CD14-positive monocyte (primary cell): ENCODE measurements around the gene LRRC3. TPM values are rescaled to one million over a fixed set of nuclear protein-coding genes. Genes with fewer than 3 reads are reported as not detected.

Source experiments
- DNase-seq, 3 donors: peaks; one replicate each; pipeline ENCODE4 v3.0.0-alpha.2; 2011 to 2022
- H2AFZ ChIP-seq: 2 replicates; pipeline ENCODE4 v1.6.0; 2012; ENCODE audit warnings: mild to moderate bottlenecking, low read depth, low read length, inconsistent platforms; ENCODE audit not compliant: insufficient read depth, poor library complexity, severe bottlenecking
- H3K27ac ChIP-seq, 2 donors: 1 replicate in 1 of 2; 2 replicates in 1 of 2; pipeline ENCODE4 v1.5.1; 2012 to 2013; ENCODE audit warnings: low read length in 2 of 2, control low read depth in 1 of 2, inconsistent platforms in 1 of 2, low read depth in 1 of 2, mild to moderate bottlenecking in 1 of 2
- H3K27me3 ChIP-seq, 2 donors: one replicate each; pipeline versions ENCODE4 v1.6.0 to v1.6.1; 2011 to 2013; ENCODE audit warnings: low read length in 2 of 2; ENCODE audit not compliant: control insufficient read depth in 2 of 2, insufficient read depth in 2 of 2
- H3K36me3 ChIP-seq, 2 donors: replicated peaks in 1 of 2; 1 replicate in 1 of 2; 2 replicates in 1 of 2; pipeline versions ENCODE4 v1.5.1 to v1.6.1; 2012 to 2013; ENCODE audit warnings: low read length in 2 of 2, control low read depth in 1 of 2, inconsistent platforms in 1 of 2, mild to moderate bottlenecking in 1 of 2; ENCODE audit not compliant: insufficient read depth in 2 of 2, control insufficient read depth in 1 of 2
- H3K4me1 ChIP-seq, 2 donors: 1 replicate in 1 of 2; 2 replicates in 1 of 2; pipeline versions ENCODE4 v1.5.1 to v1.6.1; 2012 to 2013; ENCODE audit warnings: low read length in 2 of 2, control low read depth in 1 of 2, inconsistent platforms in 1 of 2, mild to moderate bottlenecking in 1 of 2, moderate library complexity in 1 of 2; ENCODE audit not compliant: insufficient read depth in 2 of 2, control insufficient read depth in 1 of 2
- H3K4me2 ChIP-seq: replicated peaks from 2 replicates; pipeline ENCODE3; 2012; ENCODE audit warnings: low read length, moderate library complexity, mild to moderate bottlenecking; ENCODE audit not compliant: poor library complexity, severe bottlenecking; ENCODE audit errors: extremely low read depth
- H3K4me3 ChIP-seq, 3 experiments: fragments of 200-600 bp in 1 of 3; sonication (generic) in 1 of 3; replicated peaks in 1 of 3; 1 replicate in 2 of 3; 2 replicates in 1 of 3; pipeline ENCODE4 v1.5.1; 2011 to 2013; ENCODE audit warnings: low read length in 3 of 3, mild to moderate bottlenecking in 3 of 3, control low read depth in 2 of 3, low read depth in 2 of 3, inconsistent platforms in 1 of 3, moderate library complexity in 1 of 3
- H3K79me2 ChIP-seq: 2 replicates; pipeline ENCODE4 v1.6.0; 2012; ENCODE audit warnings: mild to moderate bottlenecking, control low read depth, inconsistent platforms, low read length, moderate library complexity; ENCODE audit not compliant: insufficient read depth
- H3K9ac ChIP-seq: 2 replicates; pipeline ENCODE4 v1.6.0; 2017; ENCODE audit warnings: low read length, mild to moderate bottlenecking; ENCODE audit not compliant: insufficient read depth, poor library complexity, severe bottlenecking
- H3K9me3 ChIP-seq, 2 donors: replicated peaks in 1 of 2; 1 replicate in 1 of 2; 2 replicates in 1 of 2; pipeline versions ENCODE4 v1.5.1 to v1.6.1; 2012 to 2013; ENCODE audit warnings: low read length in 2 of 2, control low read depth in 1 of 2; ENCODE audit not compliant: control insufficient read depth in 1 of 2, insufficient read depth in 1 of 2
- H4K20me1 ChIP-seq: 2 replicates; pipeline ENCODE4 v1.6.0; 2012; ENCODE audit warnings: mild to moderate bottlenecking, low read length, control low read depth, moderate library complexity; ENCODE audit not compliant: insufficient read depth
- H3K27ac Mint-ChIP-seq, 7 donors: one replicate each; pipeline ENCODE4 v1.8.0; 2020; ENCODE audit warnings: mild to moderate bottlenecking in 7 of 7, mixed read lengths in 7 of 7, moderate library complexity in 6 of 7, inconsistent platforms in 2 of 7
- H3K27me3 Mint-ChIP-seq, 3 donors: one replicate each; pipeline ENCODE4 v1.8.0; 2021 to 2022; ENCODE audit warnings: low read depth in 3 of 3, mild to moderate bottlenecking in 3 of 3, mixed read lengths in 3 of 3, moderate library complexity in 3 of 3, inconsistent platforms in 1 of 3
- H3K36me3 Mint-ChIP-seq, 2 donors: one replicate each; pipeline ENCODE4 v1.8.0; 2020; ENCODE audit warnings: mixed read lengths in 2 of 2, inconsistent platforms in 1 of 2, mild to moderate bottlenecking in 1 of 2
- H3K4me1 Mint-ChIP-seq: one replicate; pipeline ENCODE4 v1.8.0; 2020; ENCODE audit warnings: mild to moderate bottlenecking, mixed read lengths
- H3K4me3 Mint-ChIP-seq, 2 donors: one replicate each; pipeline ENCODE4 v1.8.0; 2020; ENCODE audit warnings: mild to moderate bottlenecking in 2 of 2, mixed read lengths in 2 of 2, moderate library complexity in 1 of 2
- H3K9me3 Mint-ChIP-seq, 7 donors: one replicate each; pipeline ENCODE4 v1.8.0; 2020 to 2022; ENCODE audit warnings: mixed read lengths in 7 of 7, mild to moderate bottlenecking in 6 of 7, moderate library complexity in 6 of 7, inconsistent platforms in 2 of 7
- CTCF ChIP-seq: fragments of 200-600 bp; IDR thresholded peaks from one replicate; pipeline ENCODE4 v1.8.0; 2022; ENCODE audit warnings: antibody characterized with exemption, mild to moderate bottlenecking
- WGBS: methylation state at CpG from one replicate; pipeline ENCODE4 v1.1.5; 2013; ENCODE audit warnings: missing lambda C conversion rate; ENCODE audit not compliant: insufficient coverage; 5-methylcytosine and 5-hydroxymethylcytosine counted together
- intact Hi-C, 2 donors: fragments of 100-400 bp; cut with micrococcal nuclease; formaldehyde crosslinking; loops; one replicate each; pipeline versions ENCODE4 v1.15.0 to v1.15.1; 2023
- polyA plus RNA-seq, 3 donors: library from polyadenylated mRNA; depleted of rRNA in 1 of 3; unstranded in 2 of 3; stranded (reverse) in 1 of 3; fragments of 300-500 nt in 2 of 3; fragments of >200 nt in 1 of 3; fragmentation: Illumina TruSeq in 2 of 3; gene quantifications; 1 replicate in 2 of 3; 2 replicates in 1 of 3; pipeline ENCODE4 v1.2.3, GENCODE V29; 2012 to 2021

The LRRC3 gene
- polyA plus RNA-seq, 3 donors = 0.30 to 0.59 (median 0.41) TPM

GRCh38 chr21:44463724-44464123, 8.4 kb downstream of the LRRC3 start:
- no peak overlapping the region for H3K27ac ChIP-seq
- no peaks in the 10 kb centered on the region for H3K79me2 ChIP-seq
- H3K9me3 Mint-ChIP-seq = peaks cover 0 to 1% (median 0%) of the 10 kb centered on the region in 7 donors
- 87% methylated on average over 30 of the region's 30 CpGs for WGBS
- H3K4me2 ChIP-seq = no peak overlapping the region
- peaks cover under 1 to 5% (median under 1%) of the 10 kb centered on the region in 3 donors for H3K27me3 Mint-ChIP-seq
- no peaks in the 10 kb centered on the region for H3K36me3 Mint-ChIP-seq
- no peaks in the 10 kb centered on the region for H3K4me1 ChIP-seq
- intact Hi-C loops = no loop called here
- H3K9ac ChIP-seq = no peak overlapping the region
- H3K4me3 ChIP-seq = no peak overlapping the region
- H3K4me3 Mint-ChIP-seq = no peak overlapping the region
- H3K4me1 Mint-ChIP-seq = peaks cover 11% of the 10 kb centered on the region
- no peaks in the 10 kb centered on the region for H3K27me3 ChIP-seq
- H3K27ac Mint-ChIP-seq = peak overlapping the region in 1 of 7 donors; percentile 57
- H3K9me3 ChIP-seq = no peaks in the 10 kb centered on the region
- H2AFZ ChIP-seq = no peak overlapping the region
- no peak for TF ChIP-seq CTCF
- H4K20me1 ChIP-seq = no peaks in the 10 kb centered on the region
- no peaks in the 10 kb centered on the region for H3K36me3 ChIP-seq
- no peak for DNase-seq

GRCh38 chr21:44464351-44464750, 9.0 kb downstream of the LRRC3 start:
- no peak overlapping the region for H3K27ac Mint-ChIP-seq
- no peak overlapping the region for H3K27ac ChIP-seq
- H3K9me3 ChIP-seq = no peaks in the 10 kb centered on the region
- TF ChIP-seq CTCF = no peak
- H3K9me3 Mint-ChIP-seq = peaks cover 0 to 1% (median 0%) of the 10 kb centered on the region in 7 donors
- no peaks in the 10 kb centered on the region for H3K27me3 ChIP-seq
- H3K9ac ChIP-seq = no peak overlapping the region
- DNase-seq = no peak
- intact Hi-C loops = no loop called here
- no peaks in the 10 kb centered on the region for H3K36me3 Mint-ChIP-seq
- H3K27me3 Mint-ChIP-seq = peaks cover 0 to 5% (median 1%) of the 10 kb centered on the region in 3 donors
- H3K4me1 ChIP-seq = no peaks in the 10 kb centered on the region
- H3K4me3 Mint-ChIP-seq = no peak overlapping the region
- no peaks in the 10 kb centered on the region for H3K79me2 ChIP-seq
- WGBS = 94% methylated on average over 9 of the region's 12 CpGs
- no peak overlapping the region for H3K4me3 ChIP-seq
- no peak overlapping the region for H2AFZ ChIP-seq
- H3K4me1 Mint-ChIP-seq = peaks cover 7% of the 10 kb centered on the region
- no peaks in the 10 kb centered on the region for H4K20me1 ChIP-seq
- no peak overlapping the region for H3K4me2 ChIP-seq
- H3K36me3 ChIP-seq = no peaks in the 10 kb centered on the region
